Suprapubic skin (tissue), 4 donors: Measurements from ENCODE around the gene SYT17.

Experiments
- EP300 ChIP-seq: sonication (generic); formaldehyde crosslinking; IDR thresholded peaks from one replicate; pipeline ENCODE4 v1.6.1; 2017; ENCODE audit warnings: antibody characterized with exemption
- POLR2AphosphoS5 ChIP-seq, 3 donors: sonication (generic); formaldehyde crosslinking; IDR thresholded peaks; one replicate each; pipeline ENCODE4 v1.6.1; 2017; ENCODE audit warnings: antibody characterized with exemption in 3 of 3
- TF ChIP-seq, protein P1 (sequence below), 2 donors: fragments of 200-600 bp in 1 of 2; fragments of 450-650 bp in 1 of 2; sonication (generic) in 1 of 2; IDR thresholded peaks; one replicate each; pipeline ENCODE4 v1.5.1; 2016 to 2019; ENCODE audit warnings: antibody characterized with exemption in 2 of 2, mild to moderate bottlenecking in 1 of 2, moderate library complexity in 1 of 2

DNA sequence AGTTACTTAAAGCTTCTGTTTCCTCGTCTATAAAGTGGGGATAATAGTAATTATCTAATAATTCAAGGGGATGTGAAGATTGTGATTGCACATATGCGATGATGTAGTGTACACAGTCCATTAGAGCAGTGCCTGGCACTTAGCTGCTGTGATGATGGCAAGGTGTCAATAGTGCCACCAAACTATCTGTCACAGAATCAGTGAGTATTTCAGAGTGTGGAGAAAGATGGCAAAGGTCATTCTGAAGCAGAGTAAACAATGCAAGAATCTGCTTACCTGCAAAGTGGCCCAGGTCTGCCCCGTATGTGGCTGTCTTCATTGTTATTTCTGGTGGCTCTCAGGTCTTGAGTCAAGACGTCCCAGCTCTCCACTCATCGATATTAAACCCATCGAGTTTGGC lies 15.1 kb downstream of the SYT17 start:
- TF ChIP-seq EP300, result no peak
- no peak for TF ChIP-seq POLR2AphosphoS5 (IDR thresholded peaks at IDR 0.05)
- TF ChIP-seq, protein P1, sequence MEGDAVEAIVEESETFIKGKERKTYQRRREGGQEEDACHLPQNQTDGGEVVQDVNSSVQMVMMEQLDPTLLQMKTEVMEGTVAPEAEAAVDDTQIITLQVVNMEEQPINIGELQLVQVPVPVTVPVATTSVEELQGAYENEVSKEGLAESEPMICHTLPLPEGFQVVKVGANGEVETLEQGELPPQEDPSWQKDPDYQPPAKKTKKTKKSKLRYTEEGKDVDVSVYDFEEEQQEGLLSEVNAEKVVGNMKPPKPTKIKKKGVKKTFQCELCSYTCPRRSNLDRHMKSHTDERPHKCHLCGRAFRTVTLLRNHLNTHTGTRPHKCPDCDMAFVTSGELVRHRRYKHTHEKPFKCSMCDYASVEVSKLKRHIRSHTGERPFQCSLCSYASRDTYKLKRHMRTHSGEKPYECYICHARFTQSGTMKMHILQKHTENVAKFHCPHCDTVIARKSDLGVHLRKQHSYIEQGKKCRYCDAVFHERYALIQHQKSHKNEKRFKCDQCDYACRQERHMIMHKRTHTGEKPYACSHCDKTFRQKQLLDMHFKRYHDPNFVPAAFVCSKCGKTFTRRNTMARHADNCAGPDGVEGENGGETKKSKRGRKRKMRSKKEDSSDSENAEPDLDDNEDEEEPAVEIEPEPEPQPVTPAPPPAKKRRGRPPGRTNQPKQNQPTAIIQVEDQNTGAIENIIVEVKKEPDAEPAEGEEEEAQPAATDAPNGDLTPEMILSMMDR (IDR thresholded peaks at IDR 0.05), result no peak
